GM19438 (cell line): ENCODE measurements around the gene TOLLIP.

Experiments used
- ATAC-seq: cut with Tn5 transposase; IDR thresholded peaks from one replicate; pipeline ENCODE4 v1.9.1; 2021; ENCODE audit warnings: low read depth; ENCODE audit not compliant: unreplicated experiment

Gene TOLLIP

GRCh38 chr11:1285316-1285744 is 24.1 kb downstream of the TOLLIP start:
- ATAC-seq = no peak

DNA sequence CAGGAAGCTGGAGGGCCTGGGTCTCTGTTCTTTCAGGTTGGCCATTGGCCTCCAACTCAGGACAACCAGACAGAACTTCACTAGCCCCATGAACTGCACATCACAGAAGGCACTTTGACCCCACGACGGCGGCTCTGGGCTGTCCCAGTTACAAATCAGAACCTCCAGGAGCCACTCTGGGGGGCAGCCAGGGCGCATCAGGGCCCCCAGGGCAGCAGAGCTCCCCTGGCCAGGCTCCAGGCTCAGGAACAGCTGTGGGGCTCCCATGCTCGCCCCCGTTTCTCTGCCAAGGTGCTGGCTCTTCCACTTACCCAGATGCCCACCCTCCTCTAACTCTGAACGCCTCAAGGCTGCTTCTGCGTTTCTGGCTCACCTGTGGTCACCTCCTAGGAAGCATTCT is 25.5 kb downstream of the TOLLIP start:
- ATAC-seq = no peak

DNA sequence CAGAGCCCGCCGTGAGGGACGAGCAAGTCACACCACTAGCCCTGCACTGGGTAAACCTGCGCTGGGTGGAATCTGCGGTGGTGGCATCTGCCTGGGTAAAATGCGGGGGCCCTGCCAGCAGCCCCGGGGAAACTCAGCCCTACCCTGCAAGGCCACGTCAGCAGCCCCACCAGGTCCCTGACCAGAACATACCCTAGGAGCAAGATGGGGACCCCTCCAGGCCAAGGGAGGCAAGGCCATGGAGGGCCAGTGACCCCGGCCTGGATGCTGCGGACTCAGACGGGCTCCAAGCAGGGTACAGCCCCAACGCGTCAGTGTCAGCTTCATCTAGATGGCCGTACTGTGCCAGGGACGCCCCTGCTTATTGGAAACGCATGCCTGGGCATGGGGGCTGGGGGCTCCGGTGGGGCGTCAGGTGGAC is 26.3 kb downstream of the TOLLIP start:
- ATAC-seq = no peak

- ATAC-seq = no peak
Observed at GRCh38 chr11:1281974-1282365, 27.5 kb downstream of the TOLLIP start.

DNA sequence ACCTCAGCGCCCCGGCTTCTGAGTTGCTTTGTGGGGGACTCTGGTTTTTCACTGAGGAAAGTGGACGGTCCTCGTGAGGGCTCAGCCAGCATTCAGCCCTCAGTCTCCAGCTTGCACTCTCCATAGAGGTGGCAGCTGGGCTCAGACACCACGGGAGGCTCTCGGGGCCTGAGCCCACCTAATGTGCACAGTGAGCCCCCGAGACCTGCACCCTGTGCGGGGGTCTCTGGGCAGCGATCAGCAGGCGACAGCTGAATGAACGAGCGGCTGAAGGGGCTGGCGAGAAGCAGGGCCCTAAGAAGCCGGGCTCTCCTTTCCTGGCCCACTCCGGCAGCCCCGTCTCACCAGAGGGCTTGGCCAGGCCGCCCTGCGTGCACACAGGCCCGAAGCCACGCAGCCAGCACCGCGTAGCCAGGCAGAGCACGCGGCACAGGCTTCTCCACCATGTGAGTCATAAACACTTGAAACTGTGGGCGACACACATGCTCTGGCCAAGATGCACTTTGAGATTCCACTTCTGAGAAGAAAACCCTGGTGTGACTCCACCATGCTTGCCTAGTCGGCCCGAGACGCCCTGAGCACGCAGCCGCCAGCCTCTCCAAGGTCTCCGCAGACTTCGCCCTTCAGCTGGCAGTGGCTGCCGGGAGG is 28.0 kb downstream of the TOLLIP start:
- ATAC-seq = no peak

GRCh38 chr11:1280116-1281035 is 29.1 kb downstream of the TOLLIP start:
- ATAC-seq = no peak

GRCh38 chr11:1279674-1280055 is 29.8 kb downstream of the TOLLIP start:
- ATAC-seq = no peak

DNA sequence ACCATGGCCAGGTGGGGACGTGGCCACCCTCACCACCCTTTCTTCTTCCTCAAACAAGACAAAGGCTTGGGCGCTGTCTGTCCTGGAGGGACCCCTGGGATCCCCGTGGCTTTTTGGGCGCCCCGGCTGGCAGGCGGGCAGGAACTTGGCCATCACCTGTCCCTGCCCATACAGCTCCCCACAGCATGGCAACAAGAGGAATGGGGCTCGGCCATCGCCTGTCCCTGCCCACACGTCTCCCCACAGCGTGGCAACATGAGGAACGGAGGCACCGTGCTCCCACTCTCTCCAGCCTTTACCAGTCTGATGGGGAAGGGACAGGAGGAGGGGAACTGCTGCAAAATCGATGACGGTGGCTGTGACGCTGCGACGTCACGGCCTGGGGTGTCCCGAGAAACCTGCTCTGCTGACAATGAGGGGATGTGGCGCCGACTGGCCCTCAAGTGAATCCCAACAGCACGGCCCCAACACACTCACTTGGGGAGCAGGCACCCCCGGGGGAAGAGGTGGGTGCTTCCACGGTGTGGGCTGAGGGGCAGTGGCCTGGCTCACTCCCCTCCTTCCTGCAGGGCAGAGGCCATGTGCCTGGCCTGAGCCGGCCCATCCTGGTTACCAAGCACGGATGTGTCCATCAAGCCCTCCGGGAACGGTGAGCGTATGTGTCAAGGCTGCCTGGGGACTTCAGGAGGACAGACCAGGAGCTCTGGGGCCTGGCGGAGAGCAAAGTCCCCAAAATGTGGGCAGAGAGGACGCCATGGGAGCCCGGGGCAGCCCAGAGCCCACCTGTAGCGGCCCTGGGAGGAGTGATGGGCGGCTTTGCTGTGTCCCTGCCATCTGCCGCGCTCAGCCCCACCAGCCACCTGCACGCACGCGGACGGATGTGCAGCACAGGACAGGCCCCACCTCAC is 30.4 kb downstream of the TOLLIP start:
- ATAC-seq = no peak

GRCh38 chr11:1277936-1278512 is 31.4 kb downstream of the TOLLIP start:
- no peak for ATAC-seq

DNA sequence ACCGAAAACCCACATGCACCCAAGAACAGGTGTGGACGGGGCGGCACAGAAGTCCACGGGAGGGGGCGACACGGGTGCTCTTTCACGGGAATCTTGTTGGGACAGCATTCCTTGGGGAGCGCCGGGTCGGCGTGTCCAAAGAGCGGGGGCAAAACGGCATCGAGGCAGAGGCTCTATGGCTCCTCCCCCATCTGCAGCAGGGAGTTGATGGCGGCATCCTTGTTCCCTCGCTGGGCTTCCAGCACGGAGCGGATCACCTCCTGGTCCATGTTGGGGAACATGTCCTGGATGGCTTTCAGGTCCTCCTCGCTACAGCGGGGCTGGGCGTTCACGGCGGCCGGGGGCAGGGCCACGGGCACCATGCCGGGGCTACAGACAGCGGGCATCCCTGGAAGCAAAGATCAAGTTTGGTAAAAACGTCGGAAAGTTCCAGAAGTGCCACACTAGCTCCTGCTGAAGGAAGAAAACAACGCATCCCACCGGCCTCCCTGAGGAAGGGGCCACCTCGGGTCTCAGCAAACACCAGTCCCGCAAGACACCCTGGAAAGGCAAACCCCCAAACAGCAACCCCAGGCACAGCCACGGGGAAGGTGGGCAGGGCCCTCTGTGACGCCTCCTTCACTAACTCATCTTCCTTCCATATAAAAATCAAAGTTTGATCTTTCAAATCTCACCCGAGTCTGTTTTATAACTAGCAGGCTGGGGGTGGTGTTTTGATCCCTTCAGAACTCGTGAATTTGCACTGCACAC is 32.4 kb downstream of the TOLLIP start:
- no peak for ATAC-seq

DNA sequence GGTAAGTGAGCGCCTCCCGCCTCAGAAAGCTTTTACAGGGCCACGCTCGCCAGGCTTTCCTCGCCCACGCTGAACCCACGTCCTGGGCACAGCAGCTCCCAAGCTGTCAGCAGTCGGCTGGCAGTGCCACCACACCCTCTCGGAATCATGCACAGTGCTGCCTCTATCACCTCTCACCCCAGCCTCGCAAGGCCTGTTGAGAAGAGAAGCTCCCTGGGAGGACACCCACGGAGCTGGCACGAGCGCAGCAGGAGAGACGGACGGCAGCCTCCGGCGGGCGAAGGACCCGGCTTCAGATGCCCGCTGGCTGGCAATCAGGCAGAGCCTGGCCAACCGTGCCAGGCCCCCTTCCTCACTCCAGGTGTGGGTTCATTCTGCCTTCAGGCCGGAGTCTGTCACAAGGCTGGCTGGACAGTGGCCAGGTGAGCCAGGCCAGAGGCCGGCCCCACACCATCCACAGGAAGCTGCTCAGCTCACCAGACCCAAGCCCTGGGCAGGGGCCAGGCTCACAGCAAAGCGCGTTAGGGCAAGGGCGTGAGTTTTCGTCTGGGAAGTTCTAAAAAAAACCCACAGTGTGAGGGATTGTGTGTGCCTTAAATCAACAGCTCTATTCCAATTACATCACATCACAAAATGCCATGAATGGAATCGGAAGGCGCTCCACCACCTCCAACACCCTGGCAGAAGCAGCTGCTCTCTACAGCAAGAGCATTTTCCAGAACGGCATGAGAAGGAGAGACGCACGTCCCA is 33.2 kb downstream of the TOLLIP start:
- ATAC-seq = no peak

- no peak for ATAC-seq
Observed at GRCh38 chr11:1275021-1275420, 34.4 kb downstream of the TOLLIP start.

- no peak for ATAC-seq
Observed at GRCh38 chr11:1274501-1274900, 34.9 kb downstream of the TOLLIP start.

DNA sequence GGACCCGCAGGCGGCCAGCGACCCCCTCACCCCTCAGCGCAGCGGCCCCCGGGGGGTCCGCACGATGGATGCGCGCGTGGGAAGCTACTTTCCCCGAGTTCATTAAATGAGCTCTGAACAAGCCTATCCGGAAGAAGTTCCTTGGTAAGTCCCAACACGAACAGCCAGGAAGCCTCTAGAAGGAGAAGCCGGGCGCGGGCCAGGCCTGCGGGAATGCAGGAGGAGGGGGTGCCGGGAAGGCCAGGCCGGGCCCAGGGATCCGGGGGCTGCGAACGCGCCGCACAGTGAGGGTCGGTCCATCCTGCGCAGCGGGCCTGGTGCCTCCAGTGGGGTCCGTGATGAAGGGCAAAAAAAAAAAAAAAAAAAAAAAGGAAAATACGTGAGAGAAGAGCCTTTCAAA is 36.9 kb downstream of the TOLLIP start:
- ATAC-seq = no peak

- no peak for ATAC-seq
Observed at GRCh38 chr11:1271927-1272326, 37.5 kb downstream of the TOLLIP start.

DNA sequence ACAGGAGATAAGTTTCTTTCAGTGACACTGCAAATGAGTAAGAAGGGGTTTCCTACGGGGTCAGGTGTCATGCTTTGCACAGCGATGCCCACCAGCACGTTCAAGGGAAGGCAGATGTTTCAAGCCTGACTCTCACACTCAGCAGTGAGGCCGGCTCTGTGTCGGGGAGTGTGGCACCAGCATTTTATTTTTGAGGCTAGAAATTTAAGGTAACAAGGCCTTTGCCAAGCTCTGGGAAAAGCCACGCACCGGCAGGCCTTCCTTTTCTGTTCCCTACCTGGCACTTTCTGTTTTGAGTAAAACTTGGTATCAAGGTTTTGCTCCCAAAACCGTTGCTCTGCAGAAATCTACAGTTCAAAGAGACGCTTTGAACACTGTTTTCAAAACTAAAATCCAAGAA is 38.0 kb downstream of the TOLLIP start:
- no peak for ATAC-seq

GRCh38 chr11:1271002-1271401 is 38.4 kb downstream of the TOLLIP start:
- no peak for ATAC-seq

DNA sequence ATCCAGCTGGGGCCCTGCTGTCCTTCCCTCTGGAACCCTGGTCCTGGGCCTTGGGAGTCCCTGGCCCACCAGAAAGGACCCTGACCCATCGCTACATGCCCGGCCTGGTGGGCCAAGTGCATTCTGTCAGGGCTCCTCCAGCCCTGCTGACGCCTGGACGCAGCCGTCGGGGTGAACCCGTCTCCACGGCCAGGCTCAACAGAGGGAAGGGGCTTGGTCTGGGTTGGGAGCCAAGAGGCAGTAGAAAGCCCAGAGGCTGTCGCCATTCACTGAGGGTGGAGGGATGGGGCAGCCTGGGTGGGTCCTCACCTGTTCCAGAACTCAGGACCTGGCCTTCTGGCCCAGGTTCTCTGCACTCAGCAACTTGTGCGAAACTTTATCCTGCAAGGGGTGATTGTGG is 39.0 kb downstream of the TOLLIP start:
- no peak for ATAC-seq

DNA sequence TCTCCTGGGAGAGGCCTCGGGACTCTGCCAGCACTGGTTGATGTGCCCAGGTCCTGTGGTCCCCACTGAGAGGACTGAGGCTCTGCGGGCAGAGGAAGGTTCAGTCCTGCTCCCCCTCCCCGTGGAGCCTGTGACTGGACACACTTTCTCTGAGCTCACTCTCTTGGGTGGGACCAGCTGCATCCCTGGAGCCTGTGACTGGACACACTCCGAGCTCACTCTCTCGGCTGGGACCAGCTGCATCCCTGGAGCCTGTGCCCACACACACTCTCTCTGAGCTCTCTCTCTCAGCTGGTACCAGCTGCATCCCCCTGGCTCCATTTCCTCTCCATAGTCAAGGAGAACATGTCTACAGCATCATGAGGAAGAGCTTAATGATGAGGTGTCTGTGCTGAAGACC is 39.5 kb downstream of the TOLLIP start:
- no peak for ATAC-seq
